Hippocampal formation (tissue), 2 donors: ENCODE measurements around the gene FGF11.

Experiments
- DNase-seq, 2 donors: peaks; one replicate each; lab custom pipeline; 2025; lab: John Stamatoyannopoulos, UW

FGF11 gene

DNA sequence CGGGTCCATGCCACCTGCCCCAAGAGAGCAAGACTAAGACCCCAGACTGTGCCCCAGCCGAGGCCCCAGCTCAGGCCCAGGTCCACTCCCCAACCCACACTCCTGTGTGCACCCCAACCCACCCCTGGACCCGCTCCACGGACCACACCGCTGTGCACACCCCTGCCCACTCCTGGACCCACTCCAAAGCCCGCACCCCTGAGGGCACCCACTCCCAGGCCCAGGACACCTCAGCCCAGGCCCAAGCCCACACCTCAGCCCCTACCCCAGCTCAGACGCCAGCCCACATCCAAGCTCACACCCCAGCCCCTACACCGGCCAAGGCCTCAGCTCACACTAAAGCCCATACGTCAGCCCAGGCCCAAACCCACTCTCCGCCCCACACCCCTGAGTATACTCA lies 9.6 kb upstream of the FGF11 start:
- no peak for DNase-seq

DNA sequence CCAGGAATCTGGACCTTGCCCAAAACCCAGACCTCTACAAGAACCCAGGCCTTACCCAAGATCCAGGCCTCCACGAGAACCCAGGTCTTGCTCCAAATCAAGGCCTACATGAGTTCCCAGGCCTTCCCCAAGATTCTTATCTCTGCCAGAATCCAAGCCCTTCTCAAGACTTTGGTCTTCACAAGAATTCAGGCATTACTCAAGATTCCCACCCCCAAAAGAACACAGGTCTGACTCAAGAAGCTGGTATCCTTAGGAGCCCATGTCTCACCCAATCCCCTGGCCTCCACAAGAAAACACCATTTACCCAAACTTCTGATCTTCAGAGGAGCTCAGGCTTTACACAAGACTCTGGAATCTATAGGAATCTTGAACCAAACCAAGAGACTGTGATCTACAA lies 8.1 kb upstream of the FGF11 start:
- DNase-seq: no peak

DNA sequence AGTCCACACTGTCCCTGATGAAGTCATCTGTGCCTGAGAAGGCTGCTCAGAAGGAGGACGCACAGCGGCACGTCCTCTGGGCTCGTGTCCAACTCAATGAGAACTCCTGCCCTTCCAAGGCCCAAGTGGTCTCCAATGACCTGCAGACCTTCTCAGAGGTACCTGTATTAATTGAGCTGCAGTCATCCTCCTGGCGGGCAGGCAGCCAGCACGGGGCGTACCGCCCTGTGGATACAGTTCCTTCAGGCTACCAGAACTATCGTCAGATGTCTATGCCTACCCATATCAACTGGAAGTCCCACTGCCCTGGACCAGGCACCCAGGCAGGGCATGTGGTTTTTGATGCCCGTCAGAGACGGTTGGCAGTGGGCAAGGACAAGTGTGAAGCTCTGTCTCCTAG lies 7.0 kb upstream of the FGF11 start:
- DNase-seq: no peak

DNA sequence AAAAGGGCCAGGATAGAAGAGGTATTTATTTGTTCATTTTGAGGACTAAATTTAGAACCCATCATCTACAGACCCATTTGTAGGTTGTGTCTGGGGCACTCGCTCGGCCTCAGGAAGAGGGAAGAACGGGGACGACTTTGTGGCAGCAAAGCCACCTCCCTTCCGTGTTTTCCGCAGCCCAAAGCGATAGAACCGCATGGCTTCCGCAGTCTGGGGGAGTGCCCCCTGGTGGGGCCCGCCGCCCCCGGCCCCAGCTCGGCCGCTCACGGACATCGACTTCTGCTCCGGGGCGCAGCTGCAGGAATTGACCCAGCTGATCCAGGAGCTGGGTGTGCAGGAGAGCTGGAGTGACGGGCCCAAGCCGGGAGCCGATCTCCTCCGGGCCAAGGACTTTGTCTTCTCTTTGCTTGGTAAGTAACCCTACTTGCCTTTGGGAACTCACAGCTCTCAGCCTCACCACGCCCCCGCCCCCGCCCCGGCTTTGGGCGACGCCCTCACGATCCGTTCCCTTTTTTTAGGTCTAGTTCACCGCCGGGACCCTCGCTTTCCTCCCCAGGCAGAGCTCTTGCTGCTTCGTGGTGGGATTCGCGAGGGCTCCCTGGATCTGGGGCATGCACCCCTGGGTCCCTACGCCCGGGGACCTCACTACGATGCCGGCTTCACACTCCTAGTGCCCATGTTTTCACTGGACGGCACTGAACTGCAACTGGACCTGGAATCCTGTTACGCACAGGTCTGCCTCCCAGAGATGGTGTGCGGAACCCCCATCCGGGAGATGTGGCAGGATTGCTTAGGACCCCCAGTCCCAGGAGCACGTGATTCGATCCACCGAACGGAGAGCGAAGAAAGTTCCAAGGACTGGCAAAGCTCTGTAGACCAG lies 3.4 kb upstream of the FGF11 start:
- peak in 1 of 2 donors; percentile 23 for DNase-seq

DNA sequence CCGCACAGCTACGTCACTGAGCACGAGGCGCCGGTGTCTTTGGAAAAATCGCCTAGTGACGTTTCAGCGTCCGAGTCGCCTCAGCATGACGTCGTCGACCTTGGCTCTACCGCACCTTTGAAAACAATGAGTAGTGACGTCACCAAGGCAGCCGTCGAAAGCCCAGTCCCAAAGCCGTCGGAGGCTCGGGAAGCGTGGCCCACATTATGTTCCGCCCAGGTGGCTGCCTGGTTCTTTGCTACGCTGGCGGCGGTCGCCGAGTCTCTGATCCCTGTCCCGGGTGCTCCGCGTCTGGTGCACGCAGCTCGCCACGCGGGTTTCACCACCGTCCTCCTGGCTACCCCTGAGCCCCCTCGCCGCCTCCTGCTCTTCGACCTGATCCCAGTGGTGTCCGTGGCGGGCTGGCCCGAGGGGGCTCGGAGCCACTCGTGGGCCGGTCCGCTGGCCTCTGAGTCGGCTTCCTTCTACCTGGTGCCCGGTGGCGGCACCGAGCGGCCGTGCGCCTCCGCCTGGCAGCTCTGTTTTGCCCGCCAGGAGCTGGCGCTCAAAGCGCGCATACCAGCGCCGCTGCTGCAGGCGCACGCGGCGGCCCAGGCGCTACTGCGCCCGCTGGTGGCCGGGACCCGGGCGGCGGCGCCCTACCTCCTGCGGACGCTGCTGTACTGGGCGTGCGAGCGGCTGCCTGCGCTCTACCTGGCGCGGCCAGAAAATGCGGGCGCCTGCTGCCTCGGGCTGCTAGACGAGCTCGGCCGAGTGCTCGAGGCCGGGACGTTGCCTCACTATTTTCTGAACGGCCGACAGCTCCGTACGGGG lies 2.5 kb upstream of the FGF11 start:
- peak; percentile 44 to 53 for DNase-seq

DNA sequence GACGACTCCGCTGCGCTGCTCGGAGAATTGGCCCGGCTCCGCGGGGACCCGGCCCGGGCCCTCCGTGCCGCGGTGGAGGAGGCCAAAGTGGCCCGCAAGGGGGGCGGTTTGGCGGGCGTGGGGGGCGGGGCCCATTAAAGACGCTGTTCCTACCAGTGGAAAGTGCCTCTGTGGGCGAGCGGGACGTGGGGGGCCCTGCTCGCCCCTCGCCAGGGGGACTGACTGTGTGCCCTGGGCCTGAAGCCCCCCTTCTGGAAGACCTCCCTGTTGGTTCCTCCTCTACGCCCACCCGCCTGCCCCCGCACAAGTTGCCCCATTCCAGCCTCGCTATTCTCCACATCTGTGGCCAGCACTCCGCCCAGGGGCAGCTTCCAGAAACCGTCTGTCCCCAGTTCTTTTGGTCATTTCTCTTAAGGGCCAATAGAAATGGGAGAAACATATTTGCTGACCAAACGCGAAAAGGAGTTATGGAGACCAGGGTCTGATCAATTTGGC lies 1.9 kb upstream of the FGF11 start:
- no peak for DNase-seq

DNA sequence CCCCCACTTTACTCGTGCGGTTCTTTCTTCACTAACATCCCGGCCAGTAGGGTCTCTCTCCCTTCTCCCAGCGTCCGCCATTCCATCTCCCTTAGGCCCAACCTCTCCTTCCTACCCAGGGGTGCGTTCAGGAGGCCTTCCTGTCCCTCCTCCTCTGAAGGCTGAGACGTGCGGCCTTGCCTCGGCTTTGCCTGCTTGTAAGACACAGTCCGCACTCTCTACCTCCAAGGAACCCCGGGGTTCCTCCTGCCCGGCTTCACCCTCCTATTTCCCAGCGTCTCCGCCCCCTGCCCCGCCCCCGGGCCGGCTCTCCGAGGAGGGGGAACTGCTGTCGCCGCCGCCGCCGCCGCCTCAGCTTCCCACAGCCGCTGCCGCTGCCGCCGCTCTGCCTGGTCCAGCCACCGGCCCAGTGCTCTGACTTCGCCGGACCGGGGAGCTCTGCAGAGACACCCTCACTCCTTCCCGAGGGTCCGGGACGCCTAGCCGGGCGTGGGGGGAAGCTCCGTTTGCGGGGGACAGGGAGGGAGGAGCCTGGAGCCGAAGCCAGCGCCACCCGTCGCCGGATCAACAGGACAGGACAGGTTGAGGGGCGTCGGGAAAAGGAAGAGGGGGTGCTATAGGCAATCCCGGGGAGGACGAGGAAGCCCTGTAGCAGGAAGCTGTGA lies 1.2 kb upstream of the FGF11 start:
- peak; percentile 17 to 54 for DNase-seq

DNA sequence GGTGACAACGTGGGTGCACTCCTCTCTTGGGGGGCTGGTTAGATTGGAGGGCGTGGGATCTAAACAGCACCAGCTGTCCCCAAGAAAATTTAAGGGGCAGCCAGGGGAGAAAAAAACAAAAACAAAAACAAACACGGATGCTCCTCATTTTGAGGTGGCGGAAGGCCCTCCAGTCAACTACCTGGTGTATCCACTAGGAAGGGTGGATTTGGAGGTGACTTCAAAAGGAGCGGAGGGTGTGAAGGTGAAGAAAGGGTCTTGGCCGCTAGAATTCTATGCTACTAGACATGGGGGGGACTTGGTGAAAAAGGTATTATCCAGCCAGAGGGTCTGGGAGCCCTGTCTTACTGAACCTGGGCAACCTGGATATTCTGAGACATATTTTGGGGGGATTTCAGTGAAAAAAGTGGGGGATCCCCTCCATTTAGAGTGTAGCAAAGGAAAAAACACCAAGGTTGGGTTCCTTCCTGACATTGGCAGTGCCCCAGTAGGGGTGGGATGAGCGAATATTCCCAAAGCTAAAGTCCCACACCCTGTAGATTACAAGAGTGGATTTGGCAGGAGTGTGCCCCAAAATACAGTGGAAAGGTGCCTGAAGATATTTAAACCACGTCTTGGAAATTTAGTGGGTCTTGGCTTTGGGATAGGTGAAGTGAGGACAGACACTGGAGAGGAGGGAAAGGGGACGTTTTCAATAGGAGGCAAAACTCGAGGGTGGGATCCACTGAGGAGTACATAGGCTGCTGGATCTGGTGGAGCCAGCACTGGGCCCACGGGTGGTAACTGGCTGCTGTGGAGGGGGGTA lies 454 bp upstream of the FGF11 start:
- DNase-seq: no peak

DNA sequence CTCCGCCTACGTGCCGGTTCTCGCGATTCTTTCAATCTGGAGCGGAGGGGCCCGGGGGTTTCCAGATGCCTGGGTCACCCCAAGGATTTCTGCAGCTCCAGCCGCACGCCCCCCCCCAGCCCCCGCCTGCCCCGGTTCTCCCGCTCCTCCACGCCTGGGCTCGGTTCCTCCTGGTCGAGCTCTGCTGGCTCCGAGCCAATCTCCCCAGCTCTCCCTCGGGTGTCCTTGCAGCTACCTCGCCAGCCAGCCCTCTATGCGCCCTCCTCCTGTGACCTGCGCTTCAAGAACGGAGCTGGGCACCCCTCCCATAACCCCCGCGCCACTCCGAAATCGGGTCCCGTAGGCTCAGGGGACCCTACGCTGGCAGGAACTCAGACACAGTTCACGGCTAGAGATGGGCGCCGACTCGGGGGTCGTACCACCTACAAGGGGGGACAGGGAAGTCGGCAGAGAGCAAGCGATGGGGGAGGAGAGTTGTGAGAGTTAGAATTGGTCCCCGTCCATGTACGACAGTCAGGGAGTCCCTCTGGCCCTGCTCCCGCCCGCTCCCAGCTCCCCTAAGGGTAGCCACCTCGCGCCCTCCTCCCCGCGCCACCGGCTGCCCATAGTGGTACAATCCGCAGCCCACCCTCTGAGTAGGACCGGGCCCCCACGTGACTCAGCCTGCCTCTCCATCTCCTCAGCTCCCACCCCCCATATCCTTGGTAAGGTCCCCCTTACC lies 961 bp downstream of the FGF11 start:
- DNase-seq: peak in 1 of 2 donors; percentile 15

DNA sequence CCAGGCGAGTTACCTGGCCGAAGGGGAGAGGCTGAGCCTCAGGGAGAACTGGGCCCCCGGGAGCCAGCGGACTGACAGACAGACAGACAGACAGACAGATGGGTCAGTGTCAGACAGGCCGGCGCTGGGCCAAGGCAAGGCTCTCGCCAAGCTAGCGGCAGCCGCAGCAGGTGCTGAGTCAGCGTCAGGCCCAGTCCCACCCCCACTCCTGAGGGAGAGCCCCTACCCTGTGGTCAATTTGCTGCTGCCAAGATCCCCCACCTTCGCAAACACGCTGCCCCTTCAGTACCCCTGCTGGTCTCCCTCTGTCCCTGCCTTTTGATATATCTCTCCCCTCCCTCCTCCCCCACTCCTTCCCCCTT lies 1.5 kb downstream of the FGF11 start:
- DNase-seq: no peak

DNA sequence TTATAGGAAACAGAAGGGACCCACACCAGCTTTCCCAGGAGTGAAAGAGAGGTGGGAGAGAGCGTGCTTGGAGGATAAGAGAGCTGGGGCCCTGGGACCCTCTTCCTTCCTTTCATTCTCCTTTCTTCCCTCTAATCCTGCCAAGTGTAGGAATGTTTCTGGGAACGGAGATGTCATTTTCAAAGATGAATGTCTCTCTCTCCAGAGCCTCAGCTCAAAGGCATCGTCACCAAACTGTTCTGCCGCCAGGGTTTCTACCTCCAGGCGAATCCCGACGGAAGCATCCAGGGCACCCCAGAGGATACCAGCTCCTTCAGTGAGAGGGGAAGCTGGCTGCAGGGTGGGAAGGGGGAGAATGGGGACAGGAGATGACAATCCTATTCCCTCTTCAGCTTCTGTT lies 2.0 kb downstream of the FGF11 start:
- no peak for DNase-seq

DNA sequence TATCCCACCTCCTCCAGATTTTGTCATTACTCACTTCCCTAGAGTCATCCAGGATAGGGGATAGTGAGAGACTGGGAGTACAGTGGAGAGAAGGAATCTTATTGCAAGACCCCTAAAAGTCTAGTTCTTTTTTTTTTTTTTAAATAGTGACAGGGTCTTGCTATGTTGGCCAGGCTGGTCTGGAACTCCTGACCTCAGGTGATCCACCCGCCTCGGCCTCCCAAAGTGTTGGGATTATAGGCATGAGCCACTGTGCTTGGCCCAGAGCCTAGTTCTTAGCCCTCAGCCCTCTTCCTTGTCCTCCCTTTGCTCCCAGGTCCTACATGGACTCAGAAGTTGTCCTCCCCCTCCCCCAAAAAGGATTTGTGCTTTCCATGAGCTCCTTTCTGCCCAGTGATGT lies 2.8 kb downstream of the FGF11 start:
- no peak for DNase-seq

DNA sequence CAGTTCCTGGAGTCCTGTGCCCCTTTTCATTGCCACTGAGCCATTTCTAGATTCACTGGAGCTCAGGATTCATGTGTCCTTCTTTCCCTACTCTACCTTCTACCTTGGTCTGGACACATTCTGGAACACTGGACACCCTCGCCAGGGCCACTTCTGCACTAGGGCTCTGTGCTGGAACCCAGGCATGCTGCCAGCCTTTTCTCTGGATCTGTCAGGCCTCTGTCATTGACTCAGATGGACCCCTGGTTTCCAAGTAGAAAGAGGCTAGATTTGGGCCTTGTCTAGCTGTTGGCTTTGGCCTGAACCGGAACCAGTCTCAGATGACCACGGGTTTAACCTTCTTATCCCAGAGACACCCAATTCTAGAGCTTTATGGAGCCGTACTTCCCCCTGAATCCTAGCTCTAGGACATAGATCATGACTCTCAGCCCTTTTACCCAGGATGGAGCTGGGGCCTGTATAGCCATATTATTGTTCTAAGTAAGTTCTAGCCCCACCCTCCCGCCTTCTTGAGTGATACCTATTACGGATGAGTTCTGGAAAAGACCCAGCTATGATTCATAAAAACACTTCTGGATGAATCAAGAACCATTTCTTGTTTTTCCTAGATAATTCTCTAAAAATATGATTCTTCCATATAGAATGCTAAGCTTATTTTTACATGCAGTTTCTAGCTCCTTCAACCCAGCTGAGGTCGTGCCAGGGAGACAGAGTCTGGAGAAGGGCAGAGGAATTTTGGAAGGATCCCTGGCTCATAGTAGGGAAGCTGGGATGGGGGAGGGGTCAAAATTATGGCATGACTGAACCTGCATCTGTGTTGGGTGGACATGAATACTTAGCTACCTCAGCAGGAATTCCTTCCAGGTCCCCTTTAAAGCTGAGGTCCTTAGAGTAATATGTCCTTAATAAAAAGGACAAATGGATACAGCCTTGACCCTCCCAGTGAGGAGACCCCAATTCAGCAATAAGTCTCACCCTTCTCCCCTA lies 4.5 kb downstream of the FGF11 start:
- DNase-seq: no peak

DNA sequence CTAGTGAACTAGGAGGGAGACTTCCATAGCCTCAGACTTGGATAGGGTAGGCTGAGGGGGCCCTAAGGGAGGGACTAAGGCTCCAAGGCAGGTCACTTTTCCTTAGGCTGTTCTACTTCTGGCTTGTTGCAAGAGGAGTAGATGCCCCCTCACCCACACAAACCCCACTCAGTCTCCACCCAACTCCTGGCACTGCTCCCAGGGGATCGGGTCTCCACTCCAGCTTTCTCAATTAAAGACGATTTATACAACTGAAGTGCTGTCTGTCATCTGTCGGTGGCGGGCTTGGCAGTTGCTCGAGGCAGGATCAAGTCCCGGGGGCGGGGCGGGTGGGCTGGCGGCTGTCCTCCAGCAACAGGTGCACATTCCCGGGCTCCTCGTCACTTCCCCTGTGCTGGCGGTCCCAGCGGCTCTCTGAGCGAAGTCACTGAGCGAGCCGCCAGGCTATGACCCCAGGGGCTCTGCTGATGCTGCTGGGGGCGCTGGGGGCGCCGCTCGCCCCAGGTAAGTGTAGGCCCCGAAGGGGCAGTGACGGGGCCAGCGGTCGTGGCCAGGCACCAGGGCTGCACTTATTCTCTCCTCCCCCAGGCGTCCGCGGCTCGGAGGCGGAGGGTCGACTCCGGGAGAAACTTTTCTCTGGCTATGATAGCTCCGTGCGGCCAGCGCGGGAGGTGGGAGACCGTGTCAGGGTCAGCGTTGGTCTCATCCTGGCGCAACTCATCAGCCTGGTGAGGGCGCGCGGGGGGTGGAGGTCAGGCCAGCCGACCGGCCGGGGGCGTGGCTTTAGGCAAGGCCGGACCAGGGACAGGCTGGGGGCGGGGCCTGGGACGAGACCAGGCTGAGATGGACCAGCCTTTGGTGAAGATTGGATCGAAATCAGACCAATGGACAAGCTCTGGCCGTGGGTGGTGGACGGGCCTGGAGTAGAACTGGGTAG lies 5.6 kb downstream of the FGF11 start, which contains the start of gene CHRNB1:
CHRNB1 (plus strand) TSS at position 380 of the 937 bp plus-strand sequence; CDS start at position 447, 67 bp downstream.
- DNase-seq: peak; percentile 16 to 80

DNA sequence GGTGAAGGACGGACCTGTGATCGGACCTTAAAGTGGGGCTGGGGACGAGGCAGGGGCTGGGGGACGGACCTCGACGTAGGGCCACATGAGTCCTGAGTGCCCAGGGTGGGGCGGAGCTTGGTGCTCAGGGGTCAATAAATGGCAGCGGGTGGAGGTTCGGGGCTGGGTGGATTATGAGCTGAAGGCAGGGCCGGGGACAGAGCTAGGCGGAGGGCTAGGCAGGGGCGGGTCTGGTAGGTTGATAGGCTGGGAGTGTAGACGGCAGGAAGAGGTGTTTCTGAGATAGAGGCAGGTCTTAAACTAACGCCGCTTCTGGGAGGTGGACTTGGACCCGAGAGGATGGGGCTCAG lies 6.3 kb downstream of the FGF11 start:
- no peak for DNase-seq

DNA sequence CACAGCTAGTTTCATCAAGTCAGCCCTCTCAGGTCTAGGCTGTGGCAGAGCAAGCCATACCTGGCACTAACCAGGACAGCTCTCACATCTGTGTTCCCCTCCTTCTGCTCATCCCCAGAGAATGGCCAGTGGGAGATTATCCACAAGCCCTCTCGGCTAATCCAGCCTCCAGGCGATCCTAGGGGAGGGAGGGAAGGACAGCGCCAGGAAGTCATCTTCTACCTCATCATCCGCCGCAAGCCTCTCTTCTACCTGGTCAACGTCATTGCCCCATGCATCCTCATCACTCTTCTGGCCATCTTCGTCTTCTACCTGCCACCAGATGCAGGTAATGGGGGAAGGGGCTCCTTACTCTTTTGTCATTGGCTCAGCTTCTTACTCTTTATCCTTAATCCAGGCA lies 9.1 kb downstream of the FGF11 start:
- DNase-seq: no peak

DNA sequence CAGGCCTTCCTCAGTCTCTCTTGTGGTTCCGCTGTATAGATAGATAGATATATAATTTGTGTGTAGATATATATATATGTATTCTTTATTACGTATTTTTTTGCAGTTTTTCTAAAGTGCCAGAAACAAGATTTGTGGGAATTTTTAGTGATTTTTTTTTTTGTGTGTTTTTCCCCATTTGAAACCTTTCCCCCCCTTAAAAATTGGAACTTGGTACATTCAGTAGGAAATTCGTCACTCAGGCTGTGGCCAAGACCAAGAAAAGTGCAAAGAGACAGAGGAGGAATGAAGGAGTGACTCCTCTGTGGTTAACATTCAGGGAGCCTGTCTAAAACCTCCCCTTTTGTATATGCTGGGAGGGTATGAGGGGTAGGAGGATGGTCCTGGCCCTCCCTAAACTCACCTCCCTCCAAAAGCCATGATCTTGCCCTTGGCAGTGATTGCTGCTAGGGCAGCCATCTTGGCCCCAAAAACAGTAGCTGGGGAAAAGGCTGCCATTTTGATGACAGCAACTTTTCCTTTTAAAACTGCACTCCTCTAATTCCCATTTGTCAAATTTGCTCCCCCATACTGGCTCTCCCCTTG lies 20.7 kb downstream of the FGF11 start:
- DNase-seq: no peak
